Mesendoderm (in vitro differentiated cells): Measurements from ENCODE around the gene NEDD8.
A peak's percentile ranks its signal among the peaks of the same experiment; 100 is the strongest.
"Not testable (repeated sequence)": the region's sequence is repeated elsewhere in the genome, so short reads cannot be mapped to it uniquely, and the experiment has no call there.

Experiments used
- DNase-seq: peaks from one replicate; pipeline ENCODE4 v3.0.0; 2013
- H2AK5ac ChIP-seq: 2 replicates; pipeline ENCODE4 v1.6.1; 2013; ENCODE audit warnings: low read length, inconsistent platforms
- H2BK120ac ChIP-seq: 2 replicates; pipeline ENCODE4 v1.6.1; 2013; ENCODE audit warnings: low read depth, mild to moderate bottlenecking, low read length, moderate library complexity, mixed read lengths
- H2BK15ac ChIP-seq: replicated peaks from 2 replicates; pipeline ENCODE4 v1.6.1; 2013; ENCODE audit warnings: low read depth, mild to moderate bottlenecking, moderate library complexity
- H2BK5ac ChIP-seq: 2 replicates; pipeline ENCODE4 v1.6.1; 2013; ENCODE audit warnings: low read length, inconsistent platforms
- H3K18ac ChIP-seq: 2 replicates; pipeline ENCODE4 v1.6.1; 2013; ENCODE audit warnings: mild to moderate bottlenecking, low read length, mixed read lengths
- H3K23ac ChIP-seq: one replicate; pipeline ENCODE4 v1.6.1; 2013; ENCODE audit warnings: low read length
- H3K27ac ChIP-seq: 2 replicates; pipeline ENCODE4 v1.5.1; 2013; ENCODE audit warnings: low read depth, mild to moderate bottlenecking, inconsistent platforms, low read length, moderate library complexity
- H3K27me3 ChIP-seq: 2 replicates; pipeline ENCODE4 v1.6.1; 2013; ENCODE audit warnings: low read length, control low read depth, mild to moderate bottlenecking, inconsistent platforms; ENCODE audit not compliant: insufficient read depth, poor library complexity
- H3K36me3 ChIP-seq: 2 replicates; pipeline ENCODE4 v1.6.1; 2013; ENCODE audit warnings: low read length, inconsistent platforms; ENCODE audit not compliant: control insufficient read depth, insufficient read depth
- H3K4ac ChIP-seq: one replicate; pipeline ENCODE4 v1.6.1; 2013; ENCODE audit warnings: low read depth, mild to moderate bottlenecking, low read length, moderate library complexity
- H3K4me1 ChIP-seq: 2 replicates; pipeline ENCODE4 v1.6.1; 2013; ENCODE audit warnings: low read depth, low read length, inconsistent platforms; ENCODE audit not compliant: control insufficient read depth
- H3K4me2 ChIP-seq: 2 replicates; pipeline ENCODE4 v1.6.1; 2013; ENCODE audit warnings: low read length
- H3K4me3 ChIP-seq: 2 replicates; pipeline ENCODE4 v1.5.1; 2013; ENCODE audit warnings: mild to moderate bottlenecking, low read length
- H3K56ac ChIP-seq: one replicate; pipeline ENCODE4 v1.6.1; 2013; ENCODE audit warnings: low read length
- H3K79me1 ChIP-seq: 2 replicates; pipeline ENCODE4 v1.6.1; 2013; ENCODE audit warnings: low read length, inconsistent platforms
- H3K79me2 ChIP-seq: 2 replicates; pipeline ENCODE4 v1.6.1; 2013; ENCODE audit warnings: mild to moderate bottlenecking, low read length; ENCODE audit not compliant: control insufficient read depth, insufficient read depth
- H3K9ac ChIP-seq: 2 replicates; pipeline ENCODE4 v1.6.1; 2013; ENCODE audit warnings: low read length, inconsistent platforms
- H4K5ac ChIP-seq: one replicate; pipeline ENCODE4 v1.6.1; 2013; ENCODE audit warnings: low read length
- H4K8ac ChIP-seq: one replicate; pipeline ENCODE4 v1.6.1; 2013; ENCODE audit warnings: low read depth, mild to moderate bottlenecking, control low read depth, low read length, moderate library complexity
- WGBS: extraction: QIAGEN DNeasy Blood & Tissue Kit; methylation state at CpG from one replicate; pipeline ENCODE4 v1.1.7; 2013; ENCODE audit warnings: low lambda C conversion rate, missing lambda C conversion rate; ENCODE audit not compliant: insufficient coverage; ENCODE audit errors: extremely low coverage; 5-methylcytosine and 5-hydroxymethylcytosine counted together

The NEDD8 gene

GRCh38 chr14:24219521-24219920, 12.6 kb downstream of the NEDD8 start:
- H2BK5ac ChIP-seq = no peak overlapping the region
- no peak overlapping the region for H3K9ac ChIP-seq
- no peaks in the 10 kb centered on the region for H3K4me1 ChIP-seq
- no peak overlapping the region for H3K4me2 ChIP-seq
- H3K18ac ChIP-seq = no peak overlapping the region
- no CpG with 5 or more reads among the region's 3 CpGs for WGBS
- no peak overlapping the region for H3K4me3 ChIP-seq
- H3K4ac ChIP-seq = no peak overlapping the region
- no peak overlapping the region for H4K5ac ChIP-seq
- DNase-seq = no peak
- H3K27me3 ChIP-seq = no peaks in the 10 kb centered on the region
- no peak overlapping the region for H2BK120ac ChIP-seq
- H3K36me3 ChIP-seq = no peaks in the 10 kb centered on the region
- no peak overlapping the region for H3K27ac ChIP-seq
- H2BK15ac ChIP-seq = no peak overlapping the region
- no peak overlapping the region for H3K23ac ChIP-seq
- no peak overlapping the region for H2AK5ac ChIP-seq
- H3K79me2 ChIP-seq = peaks cover 3% of the 10 kb centered on the region
- no peak overlapping the region for H4K8ac ChIP-seq
- H3K79me1 ChIP-seq = no peaks in the 10 kb centered on the region
- no peak overlapping the region for H3K56ac ChIP-seq

GRCh38 chr14:24219080-24219479, 13.1 kb downstream of the NEDD8 start:
- Histone ChIP-seq H3K4me2 (no peak overlapping the region), H2AK5ac (no peak overlapping the region), H3K27me3 (no peaks in the 10 kb centered on the region), H4K5ac (no peak overlapping the region), H3K4me3 (no peak overlapping the region), H3K56ac (no peak overlapping the region), H3K79me2 (peaks cover 2% of the 10 kb centered on the region), H3K27ac (no peak overlapping the region), H4K8ac (no peak overlapping the region), H3K23ac (no peak overlapping the region), H3K79me1 (no peaks in the 10 kb centered on the region), H2BK15ac (no peak overlapping the region), H3K4me1 (no peaks in the 10 kb centered on the region), H3K4ac (no peak overlapping the region), H3K18ac (no peak overlapping the region), H3K9ac (no peak overlapping the region), H2BK5ac (no peak overlapping the region), H2BK120ac (no peak overlapping the region), H3K36me3 (no peaks in the 10 kb centered on the region)
- DNase-seq = no peak
- WGBS = no CpG with 5 or more reads among the region's 4 CpGs

DNA sequence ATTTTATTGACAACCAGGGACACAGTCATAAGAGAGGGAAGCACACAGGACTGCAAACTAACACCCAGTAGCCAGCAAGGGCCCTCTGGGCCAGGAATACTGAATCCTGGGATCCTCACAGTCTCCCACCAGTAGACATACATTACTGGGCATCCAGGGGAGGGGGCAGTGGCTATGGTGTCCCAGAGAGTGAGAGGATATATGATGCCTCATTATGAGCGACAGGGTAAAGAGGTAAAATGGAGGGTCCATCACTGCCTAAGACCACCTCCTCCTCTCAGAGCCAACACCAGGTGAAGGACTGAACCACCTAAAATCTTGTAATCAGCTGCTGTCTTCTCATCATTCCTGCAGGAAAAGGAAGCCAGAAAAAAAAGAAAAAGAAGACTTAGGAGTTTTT, 15.3 kb downstream of the NEDD8 start:
- not testable (repeated sequence) for H2AK5ac ChIP-seq, H3K4ac ChIP-seq, H3K79me2 ChIP-seq, H3K56ac ChIP-seq, H3K4me3 ChIP-seq, H4K8ac ChIP-seq, H3K27ac ChIP-seq, H3K79me1 ChIP-seq, H2BK5ac ChIP-seq, H3K18ac ChIP-seq, DNase-seq, H3K27me3 ChIP-seq, H3K23ac ChIP-seq, H3K9ac ChIP-seq, H3K36me3 ChIP-seq, H2BK15ac ChIP-seq, H3K4me1 ChIP-seq, H4K5ac ChIP-seq, H3K4me2 ChIP-seq, H2BK120ac ChIP-seq
- WGBS = no CpG with 5 or more reads among the region's 1 CpG

GRCh38 chr14:24216345-24216699, 15.8 kb downstream of the NEDD8 start:
- Histone ChIP-seq H3K79me1 (no peaks in the 10 kb centered on the region), H3K4me1 (peaks cover 4% of the 10 kb centered on the region), H3K27ac (no peak overlapping the region), H3K23ac (no peak overlapping the region), H3K9ac (no peak overlapping the region), H3K36me3 (no peaks in the 10 kb centered on the region), H4K5ac (no peak overlapping the region), H2BK15ac (no peak overlapping the region), H3K4ac (no peak overlapping the region), H3K18ac (no peak overlapping the region), H2AK5ac (no peak overlapping the region), H3K79me2 (no peaks in the 10 kb centered on the region), H3K4me2 (no peak overlapping the region), H3K4me3 (no peak overlapping the region), H3K56ac (no peak overlapping the region), H2BK120ac (no peak overlapping the region), H3K27me3 (no peaks in the 10 kb centered on the region), H2BK5ac (no peak overlapping the region), H4K8ac (no peak overlapping the region)
- WGBS = no CpG with 5 or more reads among the region's 2 CpGs
- no peak for DNase-seq

- no peak within 1 kb of the TSS for H4K5ac ChIP-seq
- H3K4me3 ChIP-seq = peak within 1 kb of the TSS; percentile 79
- no peaks in the 10 kb centered on the region for H3K79me1 ChIP-seq
- no peak within 1 kb of the TSS for H2BK120ac ChIP-seq
- H3K36me3 ChIP-seq = no peaks in the 10 kb centered on the region
- WGBS = no CpG with 5 or more reads among the region's 40 CpGs
- no peaks in the 10 kb centered on the region for H3K79me2 ChIP-seq
- H3K9ac ChIP-seq = peak within 1 kb of the TSS; percentile 91
- peak within 1 kb of the TSS; percentile 85 for H3K4me2 ChIP-seq
- no peak within 1 kb of the TSS for H3K18ac ChIP-seq
- no peak within 1 kb of the TSS for H2BK15ac ChIP-seq
- no peaks in the 10 kb centered on the region for H3K27me3 ChIP-seq
- peak within 1 kb of the TSS; percentile 96 for H3K56ac ChIP-seq
- H3K4me1 ChIP-seq = peaks cover 4% of the 10 kb centered on the region
- peak within 1 kb of the TSS; percentile 54 for H3K23ac ChIP-seq
- H2BK5ac ChIP-seq = peak within 1 kb of the TSS; percentile 14
- peak; percentile 93 for DNase-seq
- H3K27ac ChIP-seq = no peak within 1 kb of the TSS
- H2AK5ac ChIP-seq = no peak within 1 kb of the TSS
- no peak within 1 kb of the TSS for H3K4ac ChIP-seq
- H4K8ac ChIP-seq = no peak within 1 kb of the TSS
Observed at GRCh38 chr14:24215495-24216344, 16.4 kb downstream of the NEDD8 start, which contains the start of gene MDP1. MDP1 (minus strand) TSS chr14:24216066; CDS start chr14:24215955, 111 bp downstream.
